GM18870 (cell line): ENCODE measurements around the gene SYP.

Source experiments
- ATAC-seq: cut with Tn5 transposase; IDR thresholded peaks from one replicate; pipeline ENCODE4 v1.9.1; 2021; ENCODE audit warnings: moderate library complexity; ENCODE audit not compliant: unreplicated experiment

SYP gene

GRCh38 chrX:49199906-49200771, at the start of gene SYP:
TSS of gene SYP (minus strand) at chrX:49200193. CDS start at chrX:49200186, 7 bp downstream.
- ATAC-seq, result peak; percentile 52

GRCh38 chrX:49249616-49250015, 49.6 kb upstream of the SYP start:
- no peak for ATAC-seq

- ATAC-seq, result no peak
Observed at GRCh38 chrX:49249071-49249470, 49.1 kb upstream of the SYP start.

- no peak for ATAC-seq
Observed at GRCh38 chrX:49247916-49248811, 48.2 kb upstream of the SYP start.

GRCh38 chrX:49247346-49247745, 47.4 kb upstream of the SYP start:
- no peak for ATAC-seq

- no peak for ATAC-seq
Observed at GRCh38 chrX:49246541-49246940, 46.5 kb upstream of the SYP start.

GRCh38 chrX:49244207-49244606, 44.2 kb upstream of the SYP start:
- no peak for ATAC-seq

- ATAC-seq, result no peak
Observed at GRCh38 chrX:49243166-49243565, 43.2 kb upstream of the SYP start.

- ATAC-seq, result no peak
Observed at GRCh38 chrX:49242545-49243066, 42.6 kb upstream of the SYP start.

GRCh38 chrX:49238735-49239134, 38.7 kb upstream of the SYP start:
- ATAC-seq, result no peak

GRCh38 chrX:49237060-49237459, 37.1 kb upstream of the SYP start:
- no peak for ATAC-seq

GRCh38 chrX:49233887-49234555, 34.0 kb upstream of the SYP start:
- ATAC-seq, result no peak

- no peak for ATAC-seq
Observed at GRCh38 chrX:49233176-49233575, 33.2 kb upstream of the SYP start, which contains the start of gene CACNA1F. TSS of gene CACNA1F (minus strand) at chrX:49233340. CDS start at chrX:49233309, 31 bp downstream.

- ATAC-seq, result no peak
Observed at GRCh38 chrX:49232525-49232924, 32.5 kb upstream of the SYP start.

GRCh38 chrX:49231333-49232000, 31.5 kb upstream of the SYP start:
- no peak for ATAC-seq

- ATAC-seq, result no peak
Observed at GRCh38 chrX:49230500-49231232, 30.7 kb upstream of the SYP start.

GRCh38 chrX:49228185-49228584, 28.2 kb upstream of the SYP start:
- no peak for ATAC-seq

- ATAC-seq, result no peak
Observed at GRCh38 chrX:49227726-49228125, 27.7 kb upstream of the SYP start.

GRCh38 chrX:49226946-49227345, 27.0 kb upstream of the SYP start:
- no peak for ATAC-seq

GRCh38 chrX:49225858-49226257, 25.9 kb upstream of the SYP start:
- no peak for ATAC-seq
